GM18873 (cell line): ENCODE results near the gene HAT1.

Source experiments
- ATAC-seq: cut with Tn5 transposase; IDR thresholded peaks from one replicate; pipeline ENCODE4 v1.9.1; 2021; ENCODE audit warnings: mild to moderate bottlenecking, moderate library complexity, moderate number of reproducible peaks; ENCODE audit not compliant: unreplicated experiment, low FRiP score

Gene HAT1

GRCh38 chr2:172021074-172021931 lies 99.0 kb downstream of the HAT1 start:
- no peak for ATAC-seq

GRCh38 chr2:172021955-172022354 lies 99.7 kb downstream of the HAT1 start:
- ATAC-seq: no peak

- ATAC-seq: no peak
Measured at GRCh38 chr2:172031536-172031935, 109.3 kb downstream of the HAT1 start.
